Measurements from ENCODE around the gene BCL10. TPM values are rescaled to one million over a fixed set of nuclear protein-coding genes. Genes with fewer than 3 reads are reported as not detected.
"Not testable (repeated sequence)": the region's sequence is repeated elsewhere in the genome, so short reads cannot be mapped to it uniquely, and the experiment has no call there.

The BCL10 gene
- total RNA-seq, 1 donor from 2014 or later, result 12.3 TPM

GRCh38 chr1:85259912-85260274 lies 16.5 kb downstream of the BCL10 start:
- Histone ChIP-seq H3K4me1 (peaks cover 22% of the 10 kb centered on the region), H3K4me3 (peak overlapping the region; percentile 83 to 97), H3K27me3 (no peaks in the 10 kb centered on the region), H3K9me3 (no peaks in the 10 kb centered on the region), H3K27ac (peak overlapping the region; percentile 69), H3K36me3 (peaks cover 0 to 19% of the 10 kb centered on the region in 2 donors)
- no peak for DNase-seq (ENCODE audit: extremely low spot score in 2 of 2)
- intact Hi-C loops (cut with DNase I), result loop anchor here (10.0 kb wide), 1 partner anchor 755 kb away; the partner anchor contains the start of genes GNG5 and SPATA1
- no peak for TF ChIP-seq POLR2AphosphoS5 (IDR thresholded peaks at IDR 0.05; ENCODE audit: insufficient read depth in 1 of 2, low read depth in 1 of 2)
- TF ChIP-seq POLR2A (IDR thresholded peaks at IDR 0.05), result no peak
- peak in 1 of 3 experiments; percentile 7 for TF ChIP-seq CTCF (IDR thresholded peaks at IDR 0.05)

- Histone ChIP-seq H3K9me3 (no peaks in the 10 kb centered on the region), H3K4me1 (peaks cover 22% of the 10 kb centered on the region), H3K4me3 (peak within 1 kb of the TSS; percentile 83 to 97), H3K36me3 (peaks cover 0 to 19% of the 10 kb centered on the region in 2 donors), H3K27ac (peak within 1 kb of the TSS; percentile 69), H3K27me3 (no peaks in the 10 kb centered on the region)
- intact Hi-C loops (cut with DNase I), result loop anchor here (10.0 kb wide), 1 partner anchor 755 kb away; the partner anchor contains the start of genes GNG5 and SPATA1
- TF ChIP-seq POLR2AphosphoS5 (IDR thresholded peaks at IDR 0.05; ENCODE audit: insufficient read depth in 1 of 2, low read depth in 1 of 2) (peak; percentile 88 to 93), POLR2A (IDR thresholded peaks at IDR 0.05) (peak in 1 of 2 donors; percentile 57), CTCF (IDR thresholded peaks at IDR 0.05) (peak; percentile 97 to 100 (median 98))
- DNase-seq (ENCODE audit: extremely low spot score in 2 of 2), result no peak
Observed at GRCh38 chr1:85259118-85259911, 17.1 kb downstream of the BCL10 start, which contains the start of gene C1orf52. TSS of gene C1orf52 (minus strand) at chr1:85259662. CDS start at chr1:85259633, 29 bp downstream.

- Histone ChIP-seq H3K27me3 (no peaks in the 10 kb centered on the region), H3K36me3 (peaks cover 0 to 19% of the 10 kb centered on the region in 2 donors), H3K4me1 (peaks cover 25% of the 10 kb centered on the region), H3K9me3 (no peaks in the 10 kb centered on the region), H3K4me3 (peak overlapping the region; percentile 83 to 97), H3K27ac (peak overlapping the region; percentile 69)
- intact Hi-C loops (cut with DNase I), result loop anchor here (10.0 kb wide), 1 partner anchor 754 kb away; the partner anchor contains the start of genes GNG5 and SPATA1
- no peak for TF ChIP-seq POLR2AphosphoS5 (IDR thresholded peaks at IDR 0.05; ENCODE audit: insufficient read depth in 1 of 2, low read depth in 1 of 2)
- TF ChIP-seq POLR2A (IDR thresholded peaks at IDR 0.05), result no peak
- TF ChIP-seq CTCF (IDR thresholded peaks at IDR 0.05), result no peak
- DNase-seq (ENCODE audit: extremely low spot score in 2 of 2), result no peak
Observed at GRCh38 chr1:85258536-85259117, 17.8 kb downstream of the BCL10 start.

GRCh38 chr1:85249042-85249441 lies 27.4 kb downstream of the BCL10 start:
- H3K4me1 ChIP-seq, result peaks cover 22% of the 10 kb centered on the region
- DNase-seq (ENCODE audit: extremely low spot score in 2 of 2); H3K27ac ChIP-seq; H3K9me3 ChIP-seq; H3K27me3 ChIP-seq; H3K36me3 ChIP-seq; H3K4me3 ChIP-seq: not testable (repeated sequence)
- intact Hi-C loops (cut with DNase I), result loop anchor here (5.0 kb wide), 1 partner anchor 132 kb away; no protein-coding TSS in a partner anchor

- DNase-seq (ENCODE audit: extremely low spot score in 2 of 2), result no peak
- intact Hi-C loops (cut with DNase I), result loop anchor here (5.0 kb wide), 1 partner anchor 129 kb away; no protein-coding TSS in a partner anchor
- Histone ChIP-seq H3K27ac (no peak overlapping the region), H3K9me3 (no peaks in the 10 kb centered on the region), H3K4me3 (no peak overlapping the region), H3K36me3 (no peaks in the 10 kb centered on the region), H3K27me3 (no peaks in the 10 kb centered on the region), H3K4me1 (peaks cover 11% of the 10 kb centered on the region)
- no peak for TF ChIP-seq POLR2A (IDR thresholded peaks at IDR 0.05)
- no peak for TF ChIP-seq POLR2AphosphoS5 (IDR thresholded peaks at IDR 0.05; ENCODE audit: insufficient read depth in 1 of 2, low read depth in 1 of 2)
- no peak for TF ChIP-seq CTCF (IDR thresholded peaks at IDR 0.05)
Observed at GRCh38 chr1:85245891-85246290, 30.5 kb downstream of the BCL10 start.
